ENCODE data around the gene BMP6. TPM values are rescaled to one million over a fixed set of nuclear protein-coding genes. Genes with fewer than 3 reads are reported as not detected.

Gene BMP6
- total RNA-seq, 1 experiment from 2014 or later = 1.6 TPM

DNA sequence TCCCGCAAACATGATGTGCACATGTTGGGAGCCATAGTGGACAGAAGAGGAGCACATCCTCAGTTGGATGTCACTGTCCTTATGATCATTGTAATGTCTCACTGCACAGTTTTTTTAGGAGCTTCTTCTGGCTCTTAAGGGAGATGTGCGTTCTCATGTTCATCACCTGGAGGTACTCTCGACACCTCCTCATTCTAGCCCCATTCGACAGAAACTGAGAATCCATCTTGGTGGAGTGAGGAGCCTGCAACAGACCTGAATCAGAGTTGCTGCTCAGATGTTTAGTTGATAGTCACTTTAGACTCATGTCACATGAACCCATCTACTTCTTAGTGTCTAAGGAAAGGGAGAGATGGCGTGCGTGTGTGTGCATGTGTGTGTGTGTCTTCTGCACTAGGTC lies 2.3 kb upstream of the BMP6 start:
- DNase-seq (ENCODE audit: low read depth, low spot score) = no peak
- Histone ChIP-seq H3K9ac (ENCODE audit: low read length) (no peak overlapping the region), H3K27me3 (ENCODE audit: insufficient read depth, low read length) (no peaks in the 10 kb centered on the region), H3K4me1 (ENCODE audit: control insufficient read depth in 1 of 2, insufficient read depth in 2 of 2, low read length in 2 of 2) (peaks cover 8 to 23% of the 10 kb centered on the region in 2 experiments), H3K9me2 (ENCODE audit: insufficient read depth) (no peaks in the 10 kb centered on the region), H2AFZ (ENCODE audit: low read depth, low read length, poor library complexity, severe bottlenecking) (peak overlapping the region; percentile 97), H4K20me1 (ENCODE audit: insufficient read depth) (no peaks in the 10 kb centered on the region), H3K9me3 (ENCODE audit: control insufficient read depth in 1 of 2, insufficient read depth in 1 of 2, low read depth in 1 of 2, low read length in 2 of 2) (no peaks in the 10 kb centered on the region), H3K4me2 (ENCODE audit: low read length) (peak overlapping the region; percentile 48), H3K4me3 (replicated peaks in 1 of 2; ENCODE audit: low read depth in 1 of 2, low read length in 2 of 2) (no peak overlapping the region), H3K27ac (ENCODE audit: low read depth, low read length) (no peak overlapping the region), H3K36me3 (ENCODE audit: control insufficient read depth in 1 of 2, insufficient read depth in 2 of 2, low read length in 2 of 2) (no peaks in the 10 kb centered on the region), H3K79me2 (ENCODE audit: insufficient read depth, low read length) (no peaks in the 10 kb centered on the region)
- ChIA-PET RAD21 (ENCODE audit: low non-redundant PET in 1 of 2, low total read pairs in 2 of 2, uncharacterized antibody in 2 of 2, unreplicated experiment in 2 of 2) (interaction anchor here (1.2 to 1.9 kb wide), 4 partner anchors 271 to 335 kb away, joined by 3 to 8 read pairs (median 6); no protein-coding TSS in a partner anchor), CTCF (interaction anchor here (1.0 to 2.4 kb wide), 13 partner anchors 10 to 496 kb away, joined by 3 to 21 read pairs (median 6); no protein-coding TSS in a partner anchor), POLR2A (interaction anchor here (1.0 to 1.5 kb wide), 2 partner anchors 280 to 283 kb away, joined by 3 to 4 read pairs; no protein-coding TSS in a partner anchor)
- BruUV-seq (replicated peaks) = no TSS peak
- TF ChIP-seq EZH2phosphoT487 (IDR thresholded peaks at IDR 0.05; ENCODE audit: borderline replicate concordance) (no peak), JUND (IDR thresholded peaks at IDR 0.05) (no peak), ELF1 (IDR thresholded peaks at IDR 0.05; ENCODE audit: borderline replicate concordance, low read depth) (no peak), SP1 (IDR thresholded peaks at IDR 0.05; ENCODE audit: low read depth) (no peak), ZNF274 (IDR thresholded peaks at IDR 0.05; ENCODE audit: low read depth, low read length) (no peak), SIN3A (IDR thresholded peaks at IDR 0.05; ENCODE audit: low read depth) (no peak), RAD21 (IDR thresholded peaks at IDR 0.05; ENCODE audit: low read depth) (no peak), SRF (IDR thresholded peaks at IDR 0.05; ENCODE audit: low read depth) (no peak), EZH2 (IDR thresholded peaks at IDR 0.05) (no peak), ZFX (IDR thresholded peaks at IDR 0.05) (no peak), EGR1 (IDR thresholded peaks at IDR 0.05; ENCODE audit: low read depth) (no peak)
- TF ChIP-seq, protein P1, sequence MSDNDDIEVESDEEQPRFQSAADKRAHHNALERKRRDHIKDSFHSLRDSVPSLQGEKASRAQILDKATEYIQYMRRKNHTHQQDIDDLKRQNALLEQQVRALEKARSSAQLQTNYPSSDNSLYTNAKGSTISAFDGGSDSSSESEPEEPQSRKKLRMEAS (IDR thresholded peaks at IDR 0.05) = no peak
- intact Hi-C loops (cut with micrococcal nuclease) = loop anchor here (1.0 to 10.0 kb wide), 5 partner anchors 191 to 494 kb away; partner anchors contain the start of gene TXNDC5
- ATAC-seq = no peak

DNA sequence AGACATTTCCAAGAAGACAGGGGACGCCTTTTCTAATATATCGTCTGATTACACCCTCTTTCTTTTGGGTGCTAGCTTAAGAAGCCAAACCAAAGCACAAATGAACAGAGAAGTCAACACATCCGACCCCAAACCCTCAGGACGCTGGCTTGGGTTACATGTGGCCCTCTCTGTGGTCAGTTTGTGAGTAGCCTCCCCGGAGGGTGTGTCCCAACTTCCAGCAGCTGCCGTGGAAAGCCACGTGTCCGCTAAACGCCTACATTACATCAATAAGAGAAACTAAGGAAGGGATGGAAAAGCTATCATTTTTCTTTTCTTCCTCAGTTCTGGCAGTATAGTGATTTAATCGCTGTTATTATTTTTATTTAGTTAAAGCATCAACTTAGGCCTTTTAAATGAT lies 487 bp upstream of the BMP6 start:
- peak overlapping the region; percentile 61 for H3K4me2 ChIP-seq (ENCODE audit: low read length)
- DNase-seq (ENCODE audit: low read depth, low spot score) (no peak), ATAC-seq (no peak)
- no TSS peak for BruUV-seq (replicated peaks)
- ChIA-PET CTCF (interaction anchor here (1.6 to 1.8 kb wide), 2 partner anchors 267 to 280 kb away, joined by 4 to 7 read pairs; no protein-coding TSS in a partner anchor), POLR2A (no interaction called here), RAD21 (ENCODE audit: low non-redundant PET in 1 of 2, low total read pairs in 2 of 2, uncharacterized antibody in 2 of 2, unreplicated experiment in 2 of 2) (no interaction called here)
- intact Hi-C loops (cut with micrococcal nuclease) = loop anchor here (10.0 kb wide), 1 partner anchor 189 kb away; the partner anchor contains the start of gene TXNDC5
- no peaks in the 10 kb centered on the region for H3K36me3 ChIP-seq (ENCODE audit: control insufficient read depth in 1 of 2, insufficient read depth in 2 of 2, low read length in 2 of 2)
- no peak overlapping the region for H3K27ac ChIP-seq (ENCODE audit: low read depth, low read length)
- H3K9me3 ChIP-seq (ENCODE audit: control insufficient read depth in 1 of 2, insufficient read depth in 1 of 2, low read depth in 1 of 2, low read length in 2 of 2) = no peaks in the 10 kb centered on the region
- H3K9ac ChIP-seq (ENCODE audit: low read length) = no peak overlapping the region
- no peak overlapping the region for H3K4me3 ChIP-seq (replicated peaks in 1 of 2; ENCODE audit: low read depth in 1 of 2, low read length in 2 of 2)
- H3K27me3 ChIP-seq (ENCODE audit: insufficient read depth, low read length) = no peaks in the 10 kb centered on the region
- no peaks in the 10 kb centered on the region for H3K9me2 ChIP-seq (ENCODE audit: insufficient read depth)
- H3K79me2 ChIP-seq (ENCODE audit: insufficient read depth, low read length) = no peaks in the 10 kb centered on the region
- peak overlapping the region; percentile 96 for H2AFZ ChIP-seq (ENCODE audit: low read depth, low read length, poor library complexity, severe bottlenecking)
- peaks cover 11 to 23% of the 10 kb centered on the region in 2 experiments for H3K4me1 ChIP-seq (ENCODE audit: control insufficient read depth in 1 of 2, insufficient read depth in 2 of 2, low read length in 2 of 2)
- H4K20me1 ChIP-seq (ENCODE audit: insufficient read depth) = no peaks in the 10 kb centered on the region
- TF ChIP-seq ZNF274 (IDR thresholded peaks at IDR 0.05; ENCODE audit: low read depth, low read length) (no peak), ELF1 (IDR thresholded peaks at IDR 0.05; ENCODE audit: borderline replicate concordance, low read depth) (no peak), ZFX (IDR thresholded peaks at IDR 0.05) (no peak), CBX3 (IDR thresholded peaks at IDR 0.05; ENCODE audit: low read depth) (no peak), SRF (IDR thresholded peaks at IDR 0.05; ENCODE audit: low read depth) (no peak), EZH2 (IDR thresholded peaks at IDR 0.05) (no peak), POLR2AphosphoS5 (IDR thresholded peaks at IDR 0.05; ENCODE audit: low read depth, low read length) (no peak), EGR1 (IDR thresholded peaks at IDR 0.05; ENCODE audit: low read depth) (no peak)
- TF ChIP-seq, protein P2, sequence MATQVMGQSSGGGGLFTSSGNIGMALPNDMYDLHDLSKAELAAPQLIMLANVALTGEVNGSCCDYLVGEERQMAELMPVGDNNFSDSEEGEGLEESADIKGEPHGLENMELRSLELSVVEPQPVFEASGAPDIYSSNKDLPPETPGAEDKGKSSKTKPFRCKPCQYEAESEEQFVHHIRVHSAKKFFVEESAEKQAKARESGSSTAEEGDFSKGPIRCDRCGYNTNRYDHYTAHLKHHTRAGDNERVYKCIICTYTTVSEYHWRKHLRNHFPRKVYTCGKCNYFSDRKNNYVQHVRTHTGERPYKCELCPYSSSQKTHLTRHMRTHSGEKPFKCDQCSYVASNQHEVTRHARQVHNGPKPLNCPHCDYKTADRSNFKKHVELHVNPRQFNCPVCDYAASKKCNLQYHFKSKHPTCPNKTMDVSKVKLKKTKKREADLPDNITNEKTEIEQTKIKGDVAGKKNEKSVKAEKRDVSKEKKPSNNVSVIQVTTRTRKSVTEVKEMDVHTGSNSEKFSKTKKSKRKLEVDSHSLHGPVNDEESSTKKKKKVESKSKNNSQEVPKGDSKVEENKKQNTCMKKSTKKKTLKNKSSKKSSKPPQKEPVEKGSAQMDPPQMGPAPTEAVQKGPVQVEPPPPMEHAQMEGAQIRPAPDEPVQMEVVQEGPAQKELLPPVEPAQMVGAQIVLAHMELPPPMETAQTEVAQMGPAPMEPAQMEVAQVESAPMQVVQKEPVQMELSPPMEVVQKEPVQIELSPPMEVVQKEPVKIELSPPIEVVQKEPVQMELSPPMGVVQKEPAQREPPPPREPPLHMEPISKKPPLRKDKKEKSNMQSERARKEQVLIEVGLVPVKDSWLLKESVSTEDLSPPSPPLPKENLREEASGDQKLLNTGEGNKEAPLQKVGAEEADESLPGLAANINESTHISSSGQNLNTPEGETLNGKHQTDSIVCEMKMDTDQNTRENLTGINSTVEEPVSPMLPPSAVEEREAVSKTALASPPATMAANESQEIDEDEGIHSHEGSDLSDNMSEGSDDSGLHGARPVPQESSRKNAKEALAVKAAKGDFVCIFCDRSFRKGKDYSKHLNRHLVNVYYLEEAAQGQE (IDR thresholded peaks at IDR 0.05; ENCODE audit: low read depth) = no peak
- TF ChIP-seq, protein P3, sequence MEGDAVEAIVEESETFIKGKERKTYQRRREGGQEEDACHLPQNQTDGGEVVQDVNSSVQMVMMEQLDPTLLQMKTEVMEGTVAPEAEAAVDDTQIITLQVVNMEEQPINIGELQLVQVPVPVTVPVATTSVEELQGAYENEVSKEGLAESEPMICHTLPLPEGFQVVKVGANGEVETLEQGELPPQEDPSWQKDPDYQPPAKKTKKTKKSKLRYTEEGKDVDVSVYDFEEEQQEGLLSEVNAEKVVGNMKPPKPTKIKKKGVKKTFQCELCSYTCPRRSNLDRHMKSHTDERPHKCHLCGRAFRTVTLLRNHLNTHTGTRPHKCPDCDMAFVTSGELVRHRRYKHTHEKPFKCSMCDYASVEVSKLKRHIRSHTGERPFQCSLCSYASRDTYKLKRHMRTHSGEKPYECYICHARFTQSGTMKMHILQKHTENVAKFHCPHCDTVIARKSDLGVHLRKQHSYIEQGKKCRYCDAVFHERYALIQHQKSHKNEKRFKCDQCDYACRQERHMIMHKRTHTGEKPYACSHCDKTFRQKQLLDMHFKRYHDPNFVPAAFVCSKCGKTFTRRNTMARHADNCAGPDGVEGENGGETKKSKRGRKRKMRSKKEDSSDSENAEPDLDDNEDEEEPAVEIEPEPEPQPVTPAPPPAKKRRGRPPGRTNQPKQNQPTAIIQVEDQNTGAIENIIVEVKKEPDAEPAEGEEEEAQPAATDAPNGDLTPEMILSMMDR (IDR thresholded peaks at IDR 0.05 in 2 of 3, conservative IDR thresholded peaks at IDR 0.05 in 1 of 3; ENCODE audit: borderline replicate concordance in 1 of 3, insufficient read depth in 1 of 3, low read depth in 2 of 3, low read length in 2 of 3) = no peak

All from HCT116 (cell line).